Mesenchymal stem cell (in vitro differentiated cells and primary cell): ENCODE measurements around the gene SHISA4.
"Not testable (repeated sequence)": the region's sequence is repeated elsewhere in the genome, so short reads cannot be mapped to it uniquely, and the experiment has no call there.

Source experiments
- DNase-seq: peaks from one replicate; pipeline ENCODE4 v3.0.0-alpha.2; 2013
- H2AFZ ChIP-seq: one replicate; pipeline ENCODE4 v1.6.1; 2013; ENCODE audit warnings: low read depth, mild to moderate bottlenecking, control low read depth, inconsistent platforms, low read length, moderate library complexity
- H2AK5ac ChIP-seq: 2 replicates; pipeline ENCODE4 v1.6.1; 2013; ENCODE audit warnings: low read length, moderate library complexity, mild to moderate bottlenecking, inconsistent platforms; ENCODE audit not compliant: severe bottlenecking
- H2BK120ac ChIP-seq: one replicate; pipeline ENCODE4 v1.6.1; 2013; ENCODE audit warnings: low read depth, mild to moderate bottlenecking, inconsistent platforms, low read length, moderate library complexity
- H2BK12ac ChIP-seq, 2 experiments: one replicate each; pipeline ENCODE4 v1.6.1; 2013; ENCODE audit warnings: inconsistent platforms in 2 of 2, low read length in 2 of 2, mild to moderate bottlenecking in 2 of 2, moderate library complexity in 2 of 2, control low read depth in 1 of 2
- H2BK15ac ChIP-seq: one replicate; pipeline ENCODE4 v1.6.1; 2013; ENCODE audit warnings: mild to moderate bottlenecking, low read depth, inconsistent platforms; ENCODE audit not compliant: poor library complexity, severe bottlenecking
- H2BK5ac ChIP-seq: 2 replicates; pipeline ENCODE4 v1.6.1; 2013; ENCODE audit warnings: low read depth, mild to moderate bottlenecking, low read length, control low read depth, inconsistent platforms; ENCODE audit not compliant: poor library complexity, severe bottlenecking
- H3K14ac ChIP-seq, 2 experiments: one replicate each; pipeline ENCODE4 v1.6.1; 2013; ENCODE audit warnings: inconsistent platforms in 2 of 2, low read length in 2 of 2, control low read depth in 1 of 2, mild to moderate bottlenecking in 1 of 2, moderate library complexity in 1 of 2
- H3K18ac ChIP-seq, 2 experiments: one replicate each; pipeline ENCODE4 v1.6.1; 2013; ENCODE audit warnings: inconsistent platforms in 2 of 2, low read length in 2 of 2, control low read depth in 1 of 2, low read depth in 1 of 2, mild to moderate bottlenecking in 1 of 2
- H3K23ac ChIP-seq, 2 experiments: one replicate each; pipeline ENCODE4 v1.6.1; 2013; ENCODE audit warnings: inconsistent platforms in 2 of 2, low read length in 2 of 2, mild to moderate bottlenecking in 2 of 2, moderate library complexity in 2 of 2, control low read depth in 1 of 2
- H3K27ac ChIP-seq: 2 replicates; pipeline ENCODE4 v1.5.1; 2013; ENCODE audit warnings: mild to moderate bottlenecking, moderate library complexity, low read length, control low read depth, inconsistent platforms; ENCODE audit not compliant: poor library complexity, severe bottlenecking
- H3K27me3 ChIP-seq, 2 experiments: 2 replicates each; pipeline versions ENCODE4 v1.6.1 to v1.7.0; 2013; ENCODE audit warnings: low read length in 2 of 2, mild to moderate bottlenecking in 2 of 2, moderate library complexity in 2 of 2, control low read depth in 1 of 2, inconsistent platforms in 1 of 2; ENCODE audit not compliant: control insufficient read depth in 1 of 2, insufficient read depth in 1 of 2
- H3K36me3 ChIP-seq, 2 experiments: 2 replicates each; pipeline versions ENCODE4 v1.6.1 to v1.7.0; 2013; ENCODE audit warnings: low read length in 2 of 2, control low read depth in 1 of 2, inconsistent platforms in 1 of 2, low read depth in 1 of 2, mild to moderate bottlenecking in 1 of 2; ENCODE audit not compliant: insufficient read depth in 2 of 2, control insufficient read depth in 1 of 2
- H3K4ac ChIP-seq, 2 experiments: one replicate each; pipeline ENCODE4 v1.6.1; 2013; ENCODE audit warnings: inconsistent platforms in 2 of 2, low read length in 2 of 2, mild to moderate bottlenecking in 2 of 2, moderate library complexity in 2 of 2, control low read depth in 1 of 2, low read depth in 1 of 2
- H3K4me1 ChIP-seq: 2 replicates; pipeline ENCODE4 v1.6.1; 2013; ENCODE audit warnings: low read depth, low read length, control low read depth; ENCODE audit not compliant: control insufficient read depth, insufficient read depth
- H3K4me2 ChIP-seq: 2 replicates; pipeline ENCODE4 v1.6.1; 2013; ENCODE audit warnings: low read length, mild to moderate bottlenecking, inconsistent platforms; ENCODE audit not compliant: poor library complexity, severe bottlenecking
- H3K4me3 ChIP-seq, 2 experiments: 2 replicates each; pipeline versions ENCODE4 v1.5.1 to v1.7.0; 2013; ENCODE audit warnings: low read length in 2 of 2, mild to moderate bottlenecking in 2 of 2, control low read depth in 1 of 2, low read depth in 1 of 2; ENCODE audit not compliant: insufficient read depth in 1 of 2
- H3K79me1 ChIP-seq: replicated peaks from 2 replicates; pipeline ENCODE4 v1.6.1; 2013; ENCODE audit warnings: mild to moderate bottlenecking, control low read depth, low read length, inconsistent platforms; ENCODE audit not compliant: poor library complexity, severe bottlenecking
- H3K9ac ChIP-seq: 2 replicates; pipeline ENCODE4 v1.7.0; 2013; ENCODE audit warnings: mild to moderate bottlenecking, low read length, moderate library complexity
- H3K9me3 ChIP-seq: 2 replicates; pipeline ENCODE4 v1.7.0; 2013; ENCODE audit warnings: mild to moderate bottlenecking, low read length; ENCODE audit not compliant: control insufficient read depth
- H4K8ac ChIP-seq: one replicate; pipeline ENCODE4 v1.6.1; 2013; ENCODE audit warnings: inconsistent platforms, mild to moderate bottlenecking, low read length, moderate library complexity
- H4K91ac ChIP-seq: one replicate; pipeline ENCODE4 v1.6.1; 2013; ENCODE audit warnings: mild to moderate bottlenecking, low read length, inconsistent platforms
- WGBS: methylation state at CpG from one replicate; pipeline ENCODE4 v1.1.7; 2013; ENCODE audit warnings: mixed read lengths; 5-methylcytosine and 5-hydroxymethylcytosine counted together

SHISA4 gene

DNA sequence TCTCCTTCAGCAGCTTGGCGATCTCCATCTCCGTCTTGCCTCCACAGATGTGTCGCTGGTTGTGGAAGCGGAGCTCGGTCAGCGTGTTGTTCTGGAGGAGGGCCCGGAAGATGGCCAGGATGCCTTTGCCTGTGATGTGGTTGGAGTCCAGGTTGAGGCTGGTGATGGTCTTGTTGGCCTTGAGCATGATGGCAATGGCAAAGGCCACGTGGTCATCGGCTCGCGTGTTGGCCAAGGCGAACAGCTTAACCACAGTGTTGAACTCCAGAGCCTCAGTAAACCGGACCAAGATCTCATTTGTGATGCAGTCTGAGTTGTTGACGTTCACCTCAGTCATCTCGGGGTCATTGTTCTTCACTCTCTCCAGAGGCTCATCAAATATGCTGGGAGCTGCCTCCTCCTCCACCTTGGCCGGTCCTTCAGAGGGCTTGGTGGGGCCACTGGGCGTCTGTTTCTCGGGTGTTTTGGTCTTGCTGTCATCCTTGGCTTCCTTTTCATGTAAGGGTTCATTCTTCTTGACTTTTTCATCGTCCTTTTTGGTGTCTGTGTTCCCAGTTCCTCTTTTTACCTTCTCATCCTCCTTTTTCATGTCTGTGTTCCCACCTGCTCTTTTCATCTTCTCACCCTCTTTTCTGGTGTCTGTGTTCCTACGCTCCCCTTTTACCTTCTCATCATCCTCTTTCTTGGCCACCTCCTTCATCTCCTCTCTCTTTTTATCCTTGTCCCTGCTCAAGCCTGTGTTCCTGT lies 11.2 kb downstream of the SHISA4 start:
- H3K4me1 ChIP-seq, result peaks cover 22% of the 10 kb centered on the region
- H3K14ac ChIP-seq, result no peak overlapping the region
- no peak overlapping the region for H3K18ac ChIP-seq
- 97% methylated on average over 20 of the region's 20 CpGs for WGBS
- no peak overlapping the region for H2AK5ac ChIP-seq
- no peaks in the 10 kb centered on the region for H3K27me3 ChIP-seq
- H2AFZ ChIP-seq, result no peak overlapping the region
- peaks cover 0 to 23% of the 10 kb centered on the region in 2 experiments for H3K36me3 ChIP-seq
- no peak overlapping the region for H2BK120ac ChIP-seq
- H3K4ac ChIP-seq, result no peak overlapping the region
- H2BK5ac ChIP-seq, result no peak overlapping the region
- no peak overlapping the region for H3K4me2 ChIP-seq
- no peak overlapping the region for H4K91ac ChIP-seq
- H3K79me1 ChIP-seq, result no peaks in the 10 kb centered on the region
- peak overlapping the region; percentile 38 for H2BK15ac ChIP-seq
- no peak overlapping the region for H3K27ac ChIP-seq
- H3K23ac ChIP-seq, result no peak overlapping the region
- no peak overlapping the region for H3K4me3 ChIP-seq
- no peak overlapping the region for H3K9ac ChIP-seq
- H2BK12ac ChIP-seq, result peak overlapping the region in 1 of 2 experiments; percentile 1
- no peak overlapping the region for H4K8ac ChIP-seq
- DNase-seq, result no peak
- no peaks in the 10 kb centered on the region for H3K9me3 ChIP-seq

- 94% methylated on average over 5 of the region's 5 CpGs for WGBS
Observed at GRCh38 chr1:201900476-201900875, 11.8 kb downstream of the SHISA4 start.

GRCh38 chr1:201901036-201901435 lies 12.3 kb downstream of the SHISA4 start:
- not testable (repeated sequence) for H2BK15ac ChIP-seq, H3K23ac ChIP-seq, H3K9ac ChIP-seq, H3K4me3 ChIP-seq, H3K4me2 ChIP-seq, H3K27me3 ChIP-seq, DNase-seq, H3K18ac ChIP-seq, H3K27ac ChIP-seq, H2BK120ac ChIP-seq, H3K9me3 ChIP-seq, H3K14ac ChIP-seq, H2AK5ac ChIP-seq, H3K4ac ChIP-seq, H3K79me1 ChIP-seq, H2BK5ac ChIP-seq, H4K91ac ChIP-seq, H2AFZ ChIP-seq, H4K8ac ChIP-seq, H2BK12ac ChIP-seq
- peaks cover 26% of the 10 kb centered on the region for H3K4me1 ChIP-seq
- peaks cover 0 to 23% of the 10 kb centered on the region in 2 experiments for H3K36me3 ChIP-seq
- 92% methylated on average over 6 of the region's 6 CpGs for WGBS

More at GRCh38 chr1:201900476-201900875, 11.8 kb downstream of the SHISA4 start:
- Histone ChIP-seq H3K4ac (no peak overlapping the region), H2BK120ac (no peak overlapping the region), H2BK12ac (no peak overlapping the region), H3K9ac (no peak overlapping the region), H3K4me1 (peaks cover 23% of the 10 kb centered on the region), H3K18ac (no peak overlapping the region), H3K9me3 (no peaks in the 10 kb centered on the region), H3K27ac (no peak overlapping the region), H3K4me2 (no peak overlapping the region), H4K8ac (no peak overlapping the region), H3K4me3 (no peak overlapping the region), H3K27me3 (no peaks in the 10 kb centered on the region), H2BK5ac (no peak overlapping the region), H4K91ac (no peak overlapping the region), H3K23ac (no peak overlapping the region), H3K14ac (no peak overlapping the region), H2AFZ (no peak overlapping the region), H3K79me1 (no peaks in the 10 kb centered on the region), H2AK5ac (no peak overlapping the region), H3K36me3 (peaks cover 0 to 23% of the 10 kb centered on the region in 2 experiments), H2BK15ac (no peak overlapping the region)
- DNase-seq, result no peak

DNA sequence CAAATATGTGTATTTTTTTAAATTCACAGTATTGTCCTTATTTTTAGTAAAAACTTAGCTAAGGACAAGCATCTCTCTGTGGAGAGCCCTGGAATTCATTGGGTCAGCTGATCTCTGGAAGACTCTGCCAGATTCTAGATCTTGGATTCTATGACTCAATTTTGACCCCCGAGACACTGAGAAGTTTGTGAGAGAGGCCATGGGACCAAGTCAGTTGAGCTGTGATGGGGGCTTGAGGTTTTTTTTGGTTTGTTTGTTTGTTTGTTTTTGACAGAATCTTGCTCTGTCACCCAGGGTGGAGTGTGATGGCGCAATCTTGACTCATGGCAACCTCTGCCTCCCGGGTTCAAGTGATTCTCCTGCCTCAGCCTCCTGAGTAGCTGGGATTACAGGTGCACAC lies 13.5 kb downstream of the SHISA4 start:
- H3K4me1 ChIP-seq, result peaks cover 23% of the 10 kb centered on the region
- no peak overlapping the region for H4K8ac ChIP-seq
- H3K14ac ChIP-seq, result no peak overlapping the region
- no peak overlapping the region for H3K4me2 ChIP-seq
- no peak overlapping the region for H2BK5ac ChIP-seq
- H3K36me3 ChIP-seq, result peaks cover 0 to 23% of the 10 kb centered on the region in 2 experiments
- no peak overlapping the region for H2BK120ac ChIP-seq
- no peak overlapping the region for H3K18ac ChIP-seq
- no peak overlapping the region for H2AK5ac ChIP-seq
- no peak overlapping the region for H3K4me3 ChIP-seq
- no peak overlapping the region for H3K27ac ChIP-seq
- H3K4ac ChIP-seq, result no peak overlapping the region
- no peak overlapping the region for H2BK12ac ChIP-seq
- WGBS, result 78% methylated on average over 2 of the region's 3 CpGs
- H3K27me3 ChIP-seq, result no peaks in the 10 kb centered on the region
- H4K91ac ChIP-seq, result no peak overlapping the region
- no peak overlapping the region for H3K23ac ChIP-seq
- peak overlapping the region; percentile 21 for H3K9ac ChIP-seq
- H3K79me1 ChIP-seq, result no peaks in the 10 kb centered on the region
- peak; percentile 52 for DNase-seq
- H3K9me3 ChIP-seq, result no peaks in the 10 kb centered on the region
- H2AFZ ChIP-seq, result no peak overlapping the region
- no peak overlapping the region for H2BK15ac ChIP-seq
